ENCODE results near the gene TRAF5. TPM values are rescaled to one million over a fixed set of nuclear protein-coding genes. Genes with fewer than 3 reads are reported as not detected.
A peak's percentile ranks its signal among the peaks of the same experiment; 100 is the strongest.

The TRAF5 gene
- total RNA-seq, 1 donor from 2014 or later: 12.1 TPM

GRCh38 chr1:211376807-211377470, 50.3 kb downstream of the TRAF5 start:
- Mint-ChIP-seq H3K36me3 (ENCODE audit: low read depth) (no peaks in the 10 kb centered on the region), H3K9me3 (no peaks in the 10 kb centered on the region), H3K27ac (ENCODE audit: unreplicated experiment) (no peak overlapping the region), H3K4me3 (no peak overlapping the region), H3K27me3 (ENCODE audit: low read depth) (no peaks in the 10 kb centered on the region), H3K4me1 (peaks cover 20% of the 10 kb centered on the region)
- TF ChIP-seq CTCF (conservative IDR thresholded peaks at IDR 0.05): no peak
- no peak for DNase-seq (ENCODE audit: low read depth, low spot score)

GRCh38 chr1:211377539-211378450, 51.2 kb downstream of the TRAF5 start:
- no peaks in the 10 kb centered on the region for H3K27me3 Mint-ChIP-seq (ENCODE audit: low read depth)
- H3K4me3 Mint-ChIP-seq: no peak overlapping the region
- H3K27ac Mint-ChIP-seq (ENCODE audit: unreplicated experiment): no peak overlapping the region
- peaks cover 24% of the 10 kb centered on the region for H3K4me1 Mint-ChIP-seq
- H3K36me3 Mint-ChIP-seq (ENCODE audit: low read depth): no peaks in the 10 kb centered on the region
- TF ChIP-seq CTCF (conservative IDR thresholded peaks at IDR 0.05): no peak
- no peak for DNase-seq (ENCODE audit: low read depth, low spot score)
- H3K9me3 Mint-ChIP-seq: no peaks in the 10 kb centered on the region

GRCh38 chr1:211378844-211379243, 52.2 kb downstream of the TRAF5 start:
- no peaks in the 10 kb centered on the region for H3K27me3 Mint-ChIP-seq (ENCODE audit: low read depth)
- H3K4me3 Mint-ChIP-seq: peak overlapping the region; percentile 17
- no peak for TF ChIP-seq CTCF (conservative IDR thresholded peaks at IDR 0.05)
- H3K36me3 Mint-ChIP-seq (ENCODE audit: low read depth): no peaks in the 10 kb centered on the region
- DNase-seq (ENCODE audit: low read depth, low spot score): no peak
- H3K9me3 Mint-ChIP-seq: no peaks in the 10 kb centered on the region
- peaks cover 34% of the 10 kb centered on the region for H3K4me1 Mint-ChIP-seq
- no peak overlapping the region for H3K27ac Mint-ChIP-seq (ENCODE audit: unreplicated experiment)

GRCh38 chr1:211379446-211379845, 52.8 kb downstream of the TRAF5 start:
- Mint-ChIP-seq H3K4me1 (peaks cover 36% of the 10 kb centered on the region), H3K27ac (ENCODE audit: unreplicated experiment) (no peak overlapping the region), H3K4me3 (no peak overlapping the region)

More at GRCh38 chr1:211379446-211379845, 52.8 kb downstream of the TRAF5 start:
- no peak for DNase-seq (ENCODE audit: low read depth, low spot score)
- no peaks in the 10 kb centered on the region for H3K27me3 Mint-ChIP-seq (ENCODE audit: low read depth)
- H3K36me3 Mint-ChIP-seq (ENCODE audit: low read depth): no peaks in the 10 kb centered on the region
- no peaks in the 10 kb centered on the region for H3K9me3 Mint-ChIP-seq
- TF ChIP-seq CTCF (conservative IDR thresholded peaks at IDR 0.05): no peak
